ENCODE data around the gene MARS1.

MARS1 gene

GRCh38 chr12:57458665-57459054, 29.2 kb upstream of the MARS1 start:
- no peak for DNase-seq (ENCODE audit: low spot score)

GRCh38 chr12:57459055-57459749, 28.7 kb upstream of the MARS1 start:
- DNase-seq (ENCODE audit: low spot score) = peak; percentile 89

DNA sequence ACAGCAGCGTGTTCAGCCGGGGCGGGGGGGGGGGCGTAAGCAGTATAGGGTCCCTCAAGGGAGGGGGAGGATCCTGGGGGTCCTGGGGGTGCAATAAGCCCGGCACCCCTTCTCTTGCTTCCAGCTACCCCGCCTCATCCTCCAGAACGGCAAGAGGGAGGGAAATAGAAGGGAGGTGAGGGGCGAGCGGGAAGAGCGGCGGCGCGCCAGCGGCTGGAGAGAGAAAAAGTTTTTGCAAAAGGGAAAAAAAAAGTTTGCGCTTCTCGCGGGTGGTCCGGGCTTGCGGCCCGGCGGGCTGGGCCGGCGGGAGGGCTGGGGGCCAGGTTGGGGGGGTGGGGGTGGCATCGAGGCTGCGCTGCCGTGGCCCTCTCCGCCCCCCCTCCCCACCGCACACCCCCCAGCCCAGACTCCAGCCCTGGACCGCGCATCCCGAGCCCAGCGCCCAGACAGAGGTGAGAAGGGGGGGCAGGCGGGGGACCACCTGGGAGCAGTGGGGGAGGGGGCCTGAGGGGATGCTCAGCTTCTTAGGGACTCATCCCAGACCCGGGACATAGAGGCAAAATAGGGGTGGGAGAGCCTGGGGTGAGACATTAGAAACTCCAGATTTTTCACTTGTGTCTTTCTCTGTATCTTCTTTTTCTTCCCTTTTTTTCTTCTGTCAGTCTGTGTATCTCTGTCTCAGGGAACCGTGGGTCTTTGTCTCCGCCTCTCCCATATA, 28.0 kb upstream of the MARS1 start, which contains the start of gene GLI1:
GLI1 (plus strand) TSS at position 36 of the 718 bp plus-strand sequence. CDS start 3,907 bp downstream, outside the sequence.
- peak; percentile 78 for DNase-seq (ENCODE audit: low spot score)

- no peak for DNase-seq (ENCODE audit: low spot score)
These were observed 27.4 kb upstream of the MARS1 start for GRCh38 chr12:57460468-57460784.

DNA sequence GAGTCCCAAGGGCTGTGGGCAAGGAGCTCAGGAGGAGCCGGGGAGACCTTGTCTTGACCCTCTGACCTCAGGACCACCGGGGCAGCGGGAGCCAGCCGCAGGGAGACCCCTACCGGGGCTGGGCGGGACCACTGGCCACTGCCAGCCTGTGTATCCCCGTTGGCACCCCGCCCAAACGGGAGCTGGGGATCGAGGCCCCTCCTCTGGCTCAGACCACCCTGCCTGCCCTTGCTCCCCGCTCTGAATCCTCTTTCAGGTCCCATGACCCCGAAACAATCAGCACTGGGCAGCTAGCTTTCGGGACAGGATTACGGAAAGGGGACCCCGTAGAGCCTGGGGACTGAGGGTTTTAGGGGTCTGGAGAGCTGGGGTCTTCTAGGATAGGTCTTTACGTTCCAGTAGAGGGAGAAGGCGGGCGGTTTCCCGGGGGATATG, 27.0 kb upstream of the MARS1 start:
- no peak for DNase-seq (ENCODE audit: low spot score)

GRCh38 chr12:57461276-57461916, 26.5 kb upstream of the MARS1 start:
- peak; percentile 85 for DNase-seq (ENCODE audit: low spot score)

DNA sequence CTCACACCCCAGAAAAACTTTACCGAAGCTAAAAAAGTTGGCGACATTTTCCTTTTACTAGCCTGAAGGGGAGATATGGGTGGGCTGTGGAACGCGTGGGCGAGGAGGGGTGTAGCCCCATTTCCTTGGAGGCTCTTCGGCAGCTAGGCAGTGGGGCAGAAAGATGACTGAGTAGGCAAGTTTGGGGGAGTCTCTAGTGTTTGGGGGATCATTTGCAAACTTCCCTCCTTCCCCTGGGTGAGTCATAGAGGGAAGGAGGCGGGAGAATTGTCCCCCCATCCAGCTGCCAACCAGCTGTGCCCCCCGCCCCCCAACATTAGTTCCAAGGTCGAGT, 26.0 kb upstream of the MARS1 start:
- DNase-seq (ENCODE audit: low spot score) = peak; percentile 60

DNA sequence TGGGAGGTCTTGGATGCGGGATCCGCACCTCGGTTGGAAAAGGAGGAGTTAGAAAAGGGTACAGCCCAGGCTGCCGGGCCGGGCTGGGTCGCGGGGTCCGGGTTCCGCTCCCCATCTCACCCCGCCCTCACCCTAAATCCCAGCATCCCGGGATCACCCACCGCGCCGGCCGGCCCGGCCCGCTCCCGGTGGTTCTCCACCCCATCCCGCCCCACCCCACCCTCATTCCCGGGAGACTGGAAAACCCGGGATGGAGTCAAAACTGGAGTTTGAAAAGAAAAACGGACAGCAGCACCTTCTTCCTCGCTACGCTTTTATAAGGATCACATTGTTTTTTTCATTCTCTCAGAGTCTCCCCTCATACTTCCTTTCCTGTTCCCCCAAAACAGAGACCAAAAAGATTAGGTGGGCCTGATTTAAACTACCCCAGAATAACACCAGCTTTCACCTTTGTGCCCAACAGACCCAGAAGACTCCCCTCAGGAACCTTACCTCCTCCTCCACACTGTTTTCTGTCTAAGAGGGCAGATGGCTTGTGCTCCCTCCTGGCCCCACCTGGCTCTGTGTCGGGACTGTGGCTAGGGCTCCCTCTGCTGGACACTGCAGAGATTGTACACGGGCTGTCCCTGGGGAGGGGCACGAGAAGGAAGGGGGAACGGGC, 25.5 kb upstream of the MARS1 start:
- peak; percentile 94 for DNase-seq (ENCODE audit: low spot score)

DNA sequence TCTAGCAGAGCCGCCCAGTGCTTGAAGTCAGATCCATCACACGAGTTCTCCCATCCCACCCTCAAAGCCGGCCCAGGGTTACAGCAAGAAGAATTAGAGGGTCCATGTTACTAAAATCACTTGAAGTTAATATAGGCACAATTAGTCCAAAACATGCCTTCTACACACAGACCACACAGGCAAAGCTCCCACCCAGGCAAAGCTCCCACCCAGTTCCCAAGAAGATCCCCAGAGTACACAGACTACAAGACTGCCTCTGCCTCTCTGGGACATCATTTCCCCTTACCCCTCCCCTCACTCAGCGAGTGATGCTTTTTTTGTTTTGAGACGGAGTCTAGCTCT, 25.0 kb upstream of the MARS1 start:
- no peak for DNase-seq (ENCODE audit: low spot score)

- DNase-seq (ENCODE audit: low spot score) = no peak
These were observed 23.3 kb upstream of the MARS1 start for GRCh38 chr12:57464569-57464968.

- DNase-seq (ENCODE audit: low spot score) = no peak
These were observed 22.7 kb upstream of the MARS1 start for GRCh38 chr12:57465030-57465746.

- DNase-seq (ENCODE audit: low spot score) = no peak
These were observed 21.9 kb upstream of the MARS1 start for GRCh38 chr12:57465747-57466505.

- no peak for DNase-seq (ENCODE audit: low spot score)
These were observed 20.5 kb upstream of the MARS1 start for GRCh38 chr12:57467212-57467874.

- no peak for DNase-seq (ENCODE audit: low spot score)
These were observed 20.0 kb upstream of the MARS1 start for GRCh38 chr12:57467915-57468314.

GRCh38 chr12:57469296-57470164, 18.3 kb upstream of the MARS1 start:
- no peak for DNase-seq (ENCODE audit: low spot score)

GRCh38 chr12:57470286-57470969, 17.4 kb upstream of the MARS1 start:
- DNase-seq (ENCODE audit: low spot score) = no peak

DNA sequence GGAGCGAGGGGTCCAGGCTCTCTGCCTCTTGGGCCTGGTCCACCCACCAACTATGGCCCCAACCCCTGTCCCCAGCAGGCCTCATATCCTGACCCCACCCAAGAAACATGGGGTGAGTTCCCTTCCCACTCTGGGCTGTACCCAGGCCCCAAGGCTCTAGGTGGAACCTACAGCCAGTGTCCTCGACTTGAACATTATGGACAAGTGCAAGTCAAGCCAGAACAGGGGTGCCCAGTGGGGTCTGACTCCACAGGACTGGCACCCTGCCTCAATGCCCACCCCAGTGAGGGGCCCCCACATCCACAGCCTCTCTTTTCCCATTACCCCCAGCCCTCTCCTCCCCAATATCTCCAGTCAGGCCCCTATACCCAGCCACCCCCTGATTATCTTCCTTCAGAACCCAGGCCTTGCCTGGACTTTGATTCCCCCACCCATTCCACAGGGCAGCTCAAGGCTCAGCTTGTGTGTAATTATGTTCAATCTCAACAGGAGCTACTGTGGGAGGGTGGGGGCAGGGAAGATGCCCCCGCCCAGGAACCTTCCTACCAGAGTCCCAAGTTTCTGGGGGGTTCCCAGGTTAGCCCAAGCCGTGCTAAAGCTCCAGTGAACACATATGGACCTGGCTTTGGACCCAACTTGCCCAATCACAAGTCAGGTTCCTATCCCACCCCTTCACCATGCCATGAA, 16.8 kb upstream of the MARS1 start:
- DNase-seq (ENCODE audit: low spot score) = no peak

DNA sequence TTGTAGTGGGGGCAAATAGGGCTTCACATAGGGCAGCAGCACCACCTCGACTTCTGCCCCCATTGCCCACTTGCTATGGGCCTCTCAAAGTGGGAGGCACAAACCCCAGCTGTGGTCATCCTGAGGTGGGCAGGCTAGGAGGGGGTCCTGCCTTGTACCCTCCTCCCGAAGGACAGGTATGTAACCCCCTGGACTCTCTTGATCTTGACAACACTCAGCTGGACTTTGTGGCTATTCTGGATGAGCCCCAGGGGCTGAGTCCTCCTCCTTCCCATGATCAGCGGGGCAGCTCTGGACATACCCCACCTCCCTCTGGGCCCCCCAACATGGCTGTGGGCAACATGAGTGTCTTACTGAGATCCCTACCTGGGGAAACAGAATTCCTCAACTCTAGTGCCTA, 16.2 kb upstream of the MARS1 start:
- no peak for DNase-seq (ENCODE audit: low spot score)

DNA sequence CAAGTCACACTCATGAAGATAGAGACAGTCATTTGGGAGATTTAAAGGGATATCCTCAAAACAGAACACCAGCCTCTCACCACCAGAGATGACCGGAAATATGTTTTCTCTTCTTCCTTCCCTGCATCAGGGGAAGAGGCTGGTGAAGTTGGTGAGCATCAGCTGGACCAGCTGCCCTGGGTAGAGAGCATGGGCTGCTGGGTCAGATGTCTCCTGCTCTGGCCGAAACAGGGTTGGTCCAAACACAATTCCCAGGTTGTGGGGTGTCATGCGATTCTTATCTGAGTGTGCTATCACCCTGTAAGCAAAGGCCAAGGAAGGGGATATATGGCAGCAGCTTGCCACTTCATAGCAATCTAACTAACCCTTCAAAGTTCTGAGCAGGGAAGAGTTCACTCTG, 15.5 kb upstream of the MARS1 start:
- no peak for DNase-seq (ENCODE audit: low spot score)
